GM19467 (cell line): Measurements from ENCODE around the gene ZNF223.

ENCODE experiments used
- ATAC-seq: cut with Tn5 transposase; IDR thresholded peaks from one replicate; pipeline ENCODE4 v1.9.1; 2021; ENCODE audit warnings: mild to moderate bottlenecking, moderate library complexity; ENCODE audit not compliant: unreplicated experiment

The ZNF223 gene

GRCh38 chr19:44071824-44072542, 20.1 kb downstream of the ZNF223 start, which contains the start of gene ZNF284:
TSS of gene ZNF284 (plus strand) at chr19:44072159. CDS start at chr19:44076390, 4,231 bp downstream.
- peak; percentile 94 for ATAC-seq

- peak; percentile 16 for ATAC-seq
Measured at GRCh38 chr19:44072543-44073401, 20.9 kb downstream of the ZNF223 start.

DNA sequence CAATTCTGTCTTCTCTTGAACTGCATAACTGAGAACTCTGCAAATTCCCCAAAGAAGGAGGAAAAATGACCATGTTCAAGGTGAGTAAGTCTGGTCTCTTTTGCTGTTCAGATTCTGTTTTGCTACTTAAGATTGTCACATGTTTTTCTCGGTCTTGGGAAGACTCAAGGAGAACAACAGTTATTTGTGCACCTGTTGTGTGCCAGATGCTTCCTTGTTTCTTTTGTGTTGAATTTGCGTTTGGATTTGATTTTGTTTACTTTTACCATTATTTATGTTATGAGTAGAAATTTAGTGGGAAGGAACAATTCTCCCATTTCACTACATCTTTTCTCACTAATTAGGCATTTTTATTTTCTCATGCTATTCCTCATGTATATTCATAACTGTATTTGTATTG, 24.5 kb downstream of the ZNF223 start:
- no peak for ATAC-seq

DNA sequence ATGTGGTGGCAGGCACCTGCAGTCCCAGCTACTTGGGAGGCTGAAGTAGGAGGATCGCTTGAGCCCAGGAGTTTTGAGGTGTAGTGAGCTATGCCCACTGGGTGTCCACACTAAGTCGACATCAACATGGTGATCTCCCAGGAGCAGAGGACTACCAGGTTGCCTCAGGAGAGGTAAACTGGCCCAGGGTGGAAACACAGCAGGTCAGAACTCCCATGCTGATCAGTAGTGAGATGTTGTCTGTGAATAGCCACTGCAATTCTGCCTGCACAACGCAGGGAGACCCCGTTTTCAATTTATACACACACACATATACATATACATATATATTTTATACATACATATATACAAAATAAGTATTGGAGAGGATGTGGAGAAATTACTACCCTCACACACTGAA, 40.3 kb downstream of the ZNF223 start:
- no peak for ATAC-seq

DNA sequence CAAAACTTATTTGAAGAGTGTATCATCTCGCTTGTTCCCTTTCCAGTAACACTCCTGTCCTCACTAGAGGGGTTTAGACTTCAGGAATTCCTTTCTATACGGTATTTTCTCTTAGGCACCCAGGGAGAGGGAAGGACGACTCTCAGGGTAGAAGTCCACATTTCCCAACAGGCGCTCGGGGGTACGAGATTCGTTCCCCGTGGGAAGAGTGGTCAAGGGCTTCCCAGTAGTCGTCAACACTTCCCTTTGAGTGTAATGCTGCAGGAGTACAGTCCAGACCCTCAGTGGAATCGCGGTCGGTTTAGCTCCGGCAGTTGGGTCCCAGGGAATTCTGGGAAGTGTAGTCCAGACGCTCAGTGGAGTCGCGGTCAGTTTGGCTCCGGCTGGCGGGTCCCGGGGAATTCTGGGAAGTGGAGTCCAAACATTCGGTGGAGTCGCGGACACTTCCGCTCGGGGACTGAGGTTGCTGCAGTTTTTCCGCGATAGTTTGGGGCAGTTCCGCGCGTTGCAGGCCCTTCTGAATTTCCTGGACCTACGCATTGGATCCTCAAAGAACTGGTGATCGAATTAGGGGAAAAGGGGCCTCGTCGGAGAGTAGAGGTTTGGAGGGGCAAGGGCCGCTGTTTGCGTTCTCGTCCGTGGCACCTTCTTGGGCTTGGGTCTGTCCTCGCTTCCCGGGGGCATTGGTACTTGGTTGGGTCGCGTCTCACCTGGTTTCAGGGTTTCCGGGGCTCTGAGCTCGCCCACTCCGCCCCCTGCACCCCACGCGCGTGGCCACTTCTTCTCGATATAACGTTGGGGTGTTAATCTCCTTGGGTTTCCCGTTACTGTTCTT, 42.3 kb downstream of the ZNF223 start, which contains the start of gene ZNF224:
TSS of gene ZNF224 (plus strand) at position 431 of the 835 bp plus-strand sequence. CDS start 3,513 bp downstream, outside the sequence.
- peak; percentile 75 for ATAC-seq

GRCh38 chr19:44107751-44108150, 55.9 kb downstream of the ZNF223 start:
- ATAC-seq: no peak

DNA sequence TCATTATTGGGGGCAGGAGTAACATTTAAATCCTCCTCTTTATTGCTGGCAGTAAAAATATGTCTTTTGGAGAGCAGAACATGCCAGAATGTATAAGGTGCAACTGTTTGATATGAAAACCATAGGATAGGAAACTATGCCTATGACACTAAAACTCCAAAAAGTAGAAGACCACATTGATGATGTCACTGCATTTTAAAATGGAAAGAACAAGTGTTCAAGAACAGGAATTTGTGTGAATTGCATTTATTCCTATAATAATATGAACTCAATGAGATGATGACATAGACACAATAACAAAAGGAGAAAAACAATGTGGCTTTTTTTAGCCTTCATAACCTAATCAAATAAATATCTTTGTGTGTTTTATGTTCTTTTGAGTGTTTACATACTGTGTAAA, 57.6 kb downstream of the ZNF223 start:
- no peak for ATAC-seq

GRCh38 chr19:44111910-44112463, 60.2 kb downstream of the ZNF223 start:
- ATAC-seq: no peak

DNA sequence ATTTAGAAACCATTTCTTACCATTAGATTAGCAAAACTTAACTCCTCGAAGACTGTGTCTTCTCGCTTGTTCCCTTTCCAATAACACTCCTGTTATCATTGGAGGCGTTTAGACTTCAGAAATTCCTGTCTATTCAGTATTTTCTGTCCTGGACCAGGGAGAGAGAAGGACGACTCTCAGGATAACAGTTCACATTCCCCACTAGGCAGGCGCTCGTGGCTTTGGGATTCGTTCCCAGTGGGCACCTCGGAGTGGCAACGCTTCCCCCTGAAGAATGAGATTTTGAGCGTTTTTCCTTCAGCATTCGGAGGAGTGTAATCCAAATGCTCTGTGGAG, 60.9 kb downstream of the ZNF223 start:
- no peak for ATAC-seq

DNA sequence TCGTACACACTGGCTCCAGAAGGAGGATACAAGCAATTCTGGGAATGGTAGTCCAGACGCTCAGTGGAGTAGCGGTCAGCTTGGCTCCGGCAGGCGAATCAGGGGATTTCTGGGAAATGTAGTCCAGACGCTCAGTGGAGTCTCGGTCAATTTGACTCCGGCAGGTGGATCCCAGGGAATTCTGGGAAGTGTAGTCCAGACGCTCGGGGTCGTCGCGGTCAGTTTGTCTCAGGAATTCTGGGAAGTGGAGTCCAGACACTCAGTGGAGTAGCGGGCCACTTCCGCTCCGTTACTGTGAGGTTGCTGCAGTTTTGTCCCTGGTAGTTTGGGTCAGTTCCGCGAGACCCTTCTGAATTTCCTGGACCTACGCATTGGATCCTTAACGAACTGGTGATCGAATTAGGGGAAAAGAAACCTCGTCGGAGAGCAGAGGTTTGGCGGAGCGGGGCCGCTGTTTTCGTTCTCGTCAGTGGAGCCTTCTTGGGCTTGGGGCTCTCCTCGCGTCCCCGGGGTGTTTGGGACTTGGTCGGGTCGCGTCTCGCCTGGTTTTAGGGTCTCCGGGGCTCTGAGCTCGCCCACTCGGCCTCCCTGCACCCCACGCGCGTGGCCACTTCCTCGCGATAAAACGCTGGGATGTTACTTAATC, 61.4 kb downstream of the ZNF223 start, which contains the start of gene ZNF225:
TSS of gene ZNF225 (plus strand) at position 262 of the 646 bp plus-strand sequence. CDS start 2,429 bp downstream, outside the sequence.
- peak; percentile 88 for ATAC-seq

- peak; percentile 15 for ATAC-seq
Measured at GRCh38 chr19:44113784-44114390, 62.1 kb downstream of the ZNF223 start.
